ENCODE measurements around the gene MUC4.
"Not testable (repeated sequence)": the region's sequence is repeated elsewhere in the genome, so short reads cannot be mapped to it uniquely, and the experiment has no call there.

MUC4 gene

GRCh38 chr3:195808741-195809290, 2.9 kb downstream of the MUC4 start:
- no peak overlapping the region for H3K4me3 ChIP-seq (ENCODE audit: low read depth, low read length)
- no peak for TF ChIP-seq CTCF (IDR thresholded peaks at IDR 0.05; ENCODE audit: borderline replicate concordance, insufficient read depth, low read depth, low read length)

- no peak overlapping the region for H3K4me3 ChIP-seq (ENCODE audit: low read depth, low read length)
- no peak for TF ChIP-seq CTCF (IDR thresholded peaks at IDR 0.05; ENCODE audit: borderline replicate concordance, insufficient read depth, low read depth, low read length)
Observed at GRCh38 chr3:195807681-195808121, 4.0 kb downstream of the MUC4 start.

- no peak overlapping the region for H3K4me3 ChIP-seq (ENCODE audit: low read depth, low read length)
Observed at GRCh38 chr3:195806916-195807231, 4.9 kb downstream of the MUC4 start.

GRCh38 chr3:195806211-195806915, 5.4 kb downstream of the MUC4 start:
- TF ChIP-seq CTCF (IDR thresholded peaks at IDR 0.05; ENCODE audit: borderline replicate concordance, insufficient read depth, low read depth, low read length), result no peak
- no peak overlapping the region for H3K4me3 ChIP-seq (ENCODE audit: low read depth, low read length)

More at GRCh38 chr3:195806916-195807231, 4.9 kb downstream of the MUC4 start:
- no peak for TF ChIP-seq CTCF (IDR thresholded peaks at IDR 0.05; ENCODE audit: borderline replicate concordance, insufficient read depth, low read depth, low read length)

- not testable (repeated sequence) for H3K4me3 ChIP-seq (ENCODE audit: low read depth, low read length)
Observed at GRCh38 chr3:195805588-195805987, 6.1 kb downstream of the MUC4 start.

GRCh38 chr3:195805181-195805580, 6.5 kb downstream of the MUC4 start:
- no peak overlapping the region for H3K4me3 ChIP-seq (ENCODE audit: low read depth, low read length)
- no peak for TF ChIP-seq CTCF (IDR thresholded peaks at IDR 0.05; ENCODE audit: borderline replicate concordance, insufficient read depth, low read depth, low read length)

- H3K4me3 ChIP-seq (ENCODE audit: low read depth, low read length), result no peak overlapping the region
- TF ChIP-seq CTCF (IDR thresholded peaks at IDR 0.05; ENCODE audit: borderline replicate concordance, insufficient read depth, low read depth, low read length), result no peak
Observed at GRCh38 chr3:195803289-195803908, 8.3 kb downstream of the MUC4 start.

All from GM12875 (cell line).